SK-N-SH (cell line): ENCODE measurements around the gene GSK3B. TPM values are rescaled to one million over a fixed set of nuclear protein-coding genes. Genes with fewer than 3 reads are reported as not detected.

Experiments used
- CTCF ChIA-PET: fragments of 300-600, 350-600 bp; formaldehyde crosslinking; extraction: SDS; loops from one replicate; lab custom pipeline; 2021; lab: Yijun Ruan, JAX
- POLR2A ChIA-PET: fragments of 350-600 bp; sonication (Branson Sonifier 250); formaldehyde crosslinking; extraction: SDS; loops from one replicate; lab custom pipeline; 2020; ENCODE audit warnings: antibody characterized with exemption, inconsistent platforms; lab: Yijun Ruan, JAX
- DNase-seq: peaks from one replicate; pipeline ENCODE4 v3.0.0; 2012
- H2AFZ ChIP-seq: fragments of 200-600 bp; sonication (generic); 2 replicates; pipeline ENCODE4 v1.8.1; 2016; ENCODE audit warnings: antibody characterized with exemption, mild to moderate bottlenecking, low read depth
- H3F3A ChIP-seq: fragments of 200-600 bp; sonication (generic); replicated peaks from 2 replicates; pipeline ENCODE3; 2016; ENCODE audit warnings: antibody characterized with exemption, mild to moderate bottlenecking; ENCODE audit not compliant: insufficient read depth
- H3K27ac ChIP-seq, 2 experiments: fragments of 200-500 bp in 1 of 2; fragments of 200-600 bp in 1 of 2; sonication (Bioruptor generic) in 1 of 2; sonication (generic), shearing (Covaris generic) in 1 of 2; 2 replicates each; pipeline versions ENCODE4 v1.5.1 to v1.6.1; 2014 to 2016; ENCODE audit warnings: low read depth in 2 of 2, inconsistent platforms in 1 of 2, low read length in 1 of 2, mild to moderate bottlenecking in 1 of 2, mixed read lengths in 1 of 2
- H3K27me3 ChIP-seq: fragments of 200-600 bp; sonication (generic), shearing (Covaris generic); 2 replicates; pipeline ENCODE4 v1.6.1; 2016; ENCODE audit warnings: mixed run types; ENCODE audit not compliant: insufficient read depth
- H3K36me3 ChIP-seq, 2 experiments: fragments of 200-500 bp in 1 of 2; fragments of 200-600 bp in 1 of 2; sonication (Bioruptor generic) in 1 of 2; sonication (generic) in 1 of 2; replicated peaks in 1 of 2; 2 replicates each; pipeline versions ENCODE3 to v1.5.1; 2014 to 2016; ENCODE audit warnings: low read length in 1 of 2, mild to moderate bottlenecking in 1 of 2; ENCODE audit not compliant: insufficient read depth in 2 of 2, control insufficient read depth in 1 of 2
- H3K4me1 ChIP-seq, 2 experiments: fragments of 200-500 bp in 1 of 2; fragments of 200-600 bp in 1 of 2; sonication (Bioruptor generic) in 1 of 2; sonication (generic), shearing (Covaris generic) in 1 of 2; 2 replicates each; pipeline versions ENCODE4 v1.5.1 to v1.6.1; 2014 to 2016; ENCODE audit warnings: low read depth in 1 of 2, low read length in 1 of 2, mixed run types in 1 of 2; ENCODE audit not compliant: insufficient read depth in 2 of 2, control insufficient read depth in 1 of 2
- H3K4me2 ChIP-seq: fragments of 200-600 bp; sonication (generic), shearing (Covaris generic); 2 replicates; pipeline ENCODE4 v1.6.1; 2017; ENCODE audit warnings: mixed run types
- H3K4me3 ChIP-seq, 2 experiments: fragments of 200-500 bp in 1 of 2; fragments of 200-600 bp in 1 of 2; sonication (Bioruptor generic) in 1 of 2; sonication (generic), shearing (Covaris generic) in 1 of 2; 2 replicates each; pipeline versions ENCODE4 v1.5.1 to v1.8.1; 2014 to 2016; ENCODE audit warnings: low read depth in 2 of 2, inconsistent platforms in 1 of 2, low read length in 1 of 2, mild to moderate bottlenecking in 1 of 2, mixed read lengths in 1 of 2, moderate library complexity in 1 of 2
- H3K79me2 ChIP-seq: fragments of 200-600 bp; sonication (generic); 2 replicates; pipeline ENCODE4 v1.8.1; 2017; ENCODE audit warnings: mild to moderate bottlenecking; ENCODE audit not compliant: insufficient read depth
- H3K9ac ChIP-seq: fragments of 200-600 bp; sonication (generic); 2 replicates; pipeline ENCODE4 v1.6.1; 2017; ENCODE audit warnings: mixed run types
- H3K9me2 ChIP-seq: fragments of 200-600 bp; sonication (generic); 2 replicates; pipeline ENCODE4 v1.6.1; 2017; ENCODE audit warnings: mixed run types
- H3K9me3 ChIP-seq: fragments of 200-600 bp; sonication (generic); 2 replicates; pipeline ENCODE4 v1.6.1; 2017; ENCODE audit warnings: mixed run types, mild to moderate bottlenecking, moderate library complexity
- H4K20me1 ChIP-seq: fragments of 200-600 bp; sonication (generic); 2 replicates; pipeline ENCODE4 v1.6.1; 2017; ENCODE audit warnings: mild to moderate bottlenecking, mixed run types; ENCODE audit not compliant: insufficient read depth
- CHD2 ChIP-seq: fragments of 150-350 bp; IDR thresholded peaks from 2 replicates; pipeline ENCODE4 v1.6.1; 2018; ENCODE audit warnings: low read length; ENCODE audit not compliant: partially characterized antibody
- CTCF ChIP-seq: fragments of 200-600 bp; sonication (generic); IDR thresholded peaks from 2 replicates; pipeline ENCODE4 v1.6.1; 2017; ENCODE audit warnings: antibody characterized with exemption, mild to moderate bottlenecking, moderate library complexity
- ELF1 ChIP-seq: IDR thresholded peaks from 2 replicates; pipeline ENCODE4 v1.4.0; 2012
- EP300 ChIP-seq, 2 experiments: IDR thresholded peaks; 2 replicates each; pipeline versions ENCODE4 v1.4.0 to v1.6.1; 2012; ENCODE audit warnings: borderline replicate concordance in 1 of 2, low read depth in 1 of 2, low read length in 1 of 2
- FOXM1 ChIP-seq: IDR thresholded peaks from 2 replicates; pipeline ENCODE4 v1.4.0; 2012; ENCODE audit warnings: low read depth, mild to moderate bottlenecking
- GABPA ChIP-seq: IDR thresholded peaks from 2 replicates; pipeline ENCODE4 v1.4.0; 2012; ENCODE audit warnings: low read depth, mild to moderate bottlenecking
- GATA2 ChIP-seq: sonication (generic); formaldehyde crosslinking; IDR thresholded peaks from 2 replicates; pipeline ENCODE4 v1.5.0; 2020; ENCODE audit warnings: mild to moderate bottlenecking, missing genetic modification reagents
- IRF3 ChIP-seq: fragments of 150-350 bp; IDR thresholded peaks from 2 replicates; pipeline ENCODE4 v1.6.1; 2016; ENCODE audit warnings: mild to moderate bottlenecking, low read depth, low read length
- MAX ChIP-seq: IDR thresholded peaks from 2 replicates; pipeline ENCODE4 v1.4.0; 2012; ENCODE audit warnings: low read depth
- NFIC ChIP-seq: IDR thresholded peaks from 2 replicates; pipeline ENCODE4 v1.4.0; 2012; ENCODE audit warnings: borderline replicate concordance
- RAD21 ChIP-seq: IDR thresholded peaks from 2 replicates; pipeline ENCODE4 v1.6.1; 2012; ENCODE audit warnings: mild to moderate bottlenecking, low read length
- RFX5 ChIP-seq: IDR thresholded peaks from 2 replicates; pipeline ENCODE4 v1.6.1; 2012; ENCODE audit warnings: mild to moderate bottlenecking, improper control_type of control experiment, low read length
- RXRA ChIP-seq: IDR thresholded peaks from 2 replicates; pipeline ENCODE4 v1.4.0; 2012; ENCODE audit warnings: low read depth, mild to moderate bottlenecking, borderline replicate concordance
- SIN3A ChIP-seq: IDR thresholded peaks from 2 replicates; pipeline ENCODE4 v1.6.1; 2012; ENCODE audit warnings: low read depth, mild to moderate bottlenecking, low read length, moderate library complexity, borderline replicate concordance
- SMC3 ChIP-seq: IDR thresholded peaks from 2 replicates; pipeline ENCODE4 v1.6.1; 2012; ENCODE audit warnings: low read depth, low read length, improper control_type of control experiment
- TCF12 ChIP-seq: IDR thresholded peaks from 2 replicates; pipeline ENCODE4 v1.4.0; 2012
- TEAD4 ChIP-seq: IDR thresholded peaks from 2 replicates; pipeline ENCODE4 v1.4.0; 2012; ENCODE audit warnings: mild to moderate bottlenecking, borderline replicate concordance; ENCODE audit not compliant: insufficient read depth
- USF2 ChIP-seq: fragments of 150-350 bp; IDR thresholded peaks from 2 replicates; pipeline ENCODE4 v1.6.1; 2017; ENCODE audit warnings: antibody characterized with exemption, low read length, low read depth, borderline replicate concordance
- YY1 ChIP-seq: IDR thresholded peaks from 2 replicates; pipeline ENCODE4 v1.4.0; 2012; ENCODE audit warnings: low read depth, mild to moderate bottlenecking
- WGBS: methylation state at CpG from one replicate; pipeline ENCODE4 v1.1.6; 2017; ENCODE audit warnings: low lambda C conversion rate; 5-methylcytosine and 5-hydroxymethylcytosine counted together
- polyA plus RNA-seq, 3 experiments: library from polyadenylated mRNA; depleted of rRNA; stranded (reverse); fragments of >200 nt; gene quantifications; 2 replicates each; pipeline ENCODE4 v1.2.3, GENCODE V29; 2012

GSK3B gene
- polyA plus RNA-seq, 1 of the 3 experiments (the other 2 are of a cell fraction): 15.9 TPM

GRCh38 chr3:120093119-120093910 is 932 bp downstream of the GSK3B start (continued):
- TF ChIP-seq IRF3 (no peak), NFIC (no peak)

- H4K20me1 ChIP-seq: peaks cover 62% of the 10 kb centered on the region
- ChIA-PET CTCF (no interaction called here), POLR2A (interaction anchor here (2.1 kb wide), 1 partner anchor 200 kb away, joined by 9 read pairs; no protein-coding TSS in a partner anchor)
Observed at GRCh38 chr3:120092474-120092873, 1.8 kb downstream of the GSK3B start.

GRCh38 chr3:120090422-120090821 is 3.8 kb downstream of the GSK3B start:
- Histone ChIP-seq H3K36me3 (peaks cover 2 to 9% of the 10 kb centered on the region in 2 experiments), H4K20me1 (peaks cover 82% of the 10 kb centered on the region), H3K4me3 (peak overlapping the region; percentile 73 to 95), H3K4me2 (peak overlapping the region; percentile 72), H3K27me3 (no peaks in the 10 kb centered on the region), H3K9ac (peak overlapping the region; percentile 100; the same call in 1 of the 2 replicates), H3K9me3 (no peaks in the 10 kb centered on the region), H3K27ac (no peak overlapping the region), H3F3A (peaks cover 3% of the 10 kb centered on the region), H2AFZ (no peak overlapping the region), H3K79me2 (peaks cover 83% of the 10 kb centered on the region), H3K9me2 (no peaks in the 10 kb centered on the region), H3K4me1 (peaks cover 0 to 11% of the 10 kb centered on the region in 2 experiments; a peak in 3 of 4 replicates)
- ChIA-PET POLR2A (no interaction called here), CTCF (interaction anchor here (0.7 to 1.8 kb wide), 2 partner anchors 259 to 327 kb away, joined by 3 to 5 read pairs; partner anchors contain the start of gene LRRC58)
- no peak for DNase-seq
- 38% methylated on average over 1 of the region's 1 CpG for WGBS
- TF ChIP-seq RAD21: no peak
- no peak for TF ChIP-seq SIN3A
- no peak for TF ChIP-seq RXRA
- TF ChIP-seq GATA2 (CRISPR knock-in tag): no peak
- TF ChIP-seq MAX: no peak
- TF ChIP-seq NFIC: no peak
- TF ChIP-seq CHD2: no peak
- no peak for TF ChIP-seq USF2
- TF ChIP-seq TCF12: no peak
- no peak for TF ChIP-seq YY1
- no peak for TF ChIP-seq RFX5
- no peak for TF ChIP-seq CTCF

More at GRCh38 chr3:120092474-120092873, 1.8 kb downstream of the GSK3B start:
- Histone ChIP-seq H3K4me2 (peak overlapping the region; percentile 72), H2AFZ (0 out of 2 replicates have a peak overlapping the region, but pooled peaks have one; percentile 1), H3K27me3 (no peaks in the 10 kb centered on the region), H3K9me3 (no peaks in the 10 kb centered on the region), H3K4me3 (peak overlapping the region; percentile 73 to 95), H3K36me3 (peaks cover 2% of the 10 kb centered on the region in 2 experiments), H3F3A (peaks cover 7% of the 10 kb centered on the region), H3K27ac (no peak overlapping the region; a peak in 1 of 4 replicates), H3K4me1 (peaks cover 10 to 14% of the 10 kb centered on the region in 2 experiments; a peak in 2 of 4 replicates), H3K79me2 (peaks cover 80% of the 10 kb centered on the region), H3K9me2 (no peaks in the 10 kb centered on the region), H3K9ac (peak overlapping the region; percentile 100)
- 3% methylated on average over 1 of the region's 1 CpG for WGBS
- TF ChIP-seq FOXM1: no peak
- no peak for TF ChIP-seq SMC3
- TF ChIP-seq RFX5: no peak
- TF ChIP-seq TEAD4: no peak
- no peak for TF ChIP-seq USF2
- TF ChIP-seq EP300 (IDR thresholded peaks at IDR 0.05; ENCODE audit: borderline replicate concordance in 1 of 2, low read depth in 1 of 2, low read length in 1 of 2): no peak
- no peak for TF ChIP-seq GABPA
- no peak for TF ChIP-seq ELF1
- TF ChIP-seq RAD21: no peak
- no peak for TF ChIP-seq RXRA
- DNase-seq: no peak
